NB4 (cell line): ENCODE results near the gene CPT1B.

Experiments
- CTCF ChIP-seq: IDR thresholded peaks from one replicate; pipeline ENCODE4 v1.5.1; 2012; ENCODE audit warnings: low read depth, low read length
- MYC ChIP-seq: IDR thresholded peaks from 2 replicates; pipeline ENCODE4 v1.6.1; 2011; ENCODE audit warnings: low read depth, low read length
- POLR2A ChIP-seq: IDR thresholded peaks from 2 replicates; pipeline ENCODE4 v1.6.1; 2011; ENCODE audit warnings: mild to moderate bottlenecking; ENCODE audit not compliant: insufficient read length; ENCODE audit errors: extremely low read depth

- no peak for TF ChIP-seq POLR2A
- no peak for TF ChIP-seq CTCF
- no peak for TF ChIP-seq MYC
Measured at GRCh38 chr22:50523806-50524675, 54.2 kb downstream of the CPT1B start.
